OCI-M2 (cell line): ENCODE results near the gene EYA4.

ENCODE experiments used
- DNase-seq: peaks from one replicate; lab custom pipeline; 2025; ENCODE audit not compliant: unreplicated experiment; lab: John Stamatoyannopoulos, UW

Gene EYA4

GRCh38 chr6:133242637-133243585 is 1.8 kb downstream of the EYA4 start:
- no peak for DNase-seq

GRCh38 chr6:133243723-133244305 is 2.7 kb downstream of the EYA4 start:
- no peak for DNase-seq

GRCh38 chr6:133244519-133244918 is 3.4 kb downstream of the EYA4 start:
- DNase-seq: no peak

GRCh38 chr6:133245007-133245406 is 3.9 kb downstream of the EYA4 start:
- no peak for DNase-seq

- no peak for DNase-seq
These were observed 4.3 kb downstream of the EYA4 start for GRCh38 chr6:133245422-133245903.

GRCh38 chr6:133247581-133247980 is 6.4 kb downstream of the EYA4 start:
- no peak for DNase-seq

GRCh38 chr6:133248241-133249001 is 7.3 kb downstream of the EYA4 start:
- no peak for DNase-seq

- no peak for DNase-seq
These were observed 10.5 kb downstream of the EYA4 start for GRCh38 chr6:133251688-133252087.

- DNase-seq: no peak
These were observed 13.5 kb downstream of the EYA4 start for GRCh38 chr6:133254552-133255228.

- DNase-seq: no peak
These were observed 16.5 kb downstream of the EYA4 start for GRCh38 chr6:133257545-133258105.

GRCh38 chr6:133259561-133259960 is 18.4 kb downstream of the EYA4 start:
- DNase-seq: no peak

GRCh38 chr6:133262804-133263203 is 21.6 kb downstream of the EYA4 start:
- no peak for DNase-seq

- DNase-seq: no peak
These were observed 23.9 kb downstream of the EYA4 start for GRCh38 chr6:133265066-133265465.

- DNase-seq: no peak
These were observed 25.0 kb downstream of the EYA4 start for GRCh38 chr6:133266186-133266585.

- no peak for DNase-seq
These were observed 27.5 kb downstream of the EYA4 start for GRCh38 chr6:133268621-133269020.

- DNase-seq: no peak
These were observed 33.7 kb downstream of the EYA4 start for GRCh38 chr6:133274813-133275212.

- DNase-seq: no peak
These were observed 34.1 kb downstream of the EYA4 start for GRCh38 chr6:133275213-133275612.

GRCh38 chr6:133277228-133277899 is 36.2 kb downstream of the EYA4 start:
- no peak for DNase-seq

GRCh38 chr6:133277900-133278545 is 36.9 kb downstream of the EYA4 start:
- DNase-seq: no peak

- no peak for DNase-seq
These were observed 45.6 kb downstream of the EYA4 start for GRCh38 chr6:133286765-133287164.
